Fibroblast of skin of scalp (primary cell): Measurements from ENCODE around the gene ANKRD12.
A peak's percentile ranks its signal among the peaks of the same experiment; 100 is the strongest.
"Not testable (repeated sequence)": the region's sequence is repeated elsewhere in the genome, so short reads cannot be mapped to it uniquely, and the experiment has no call there.

Source experiments
- DNase-seq: peaks from one replicate; pipeline ENCODE4 v3.0.0-alpha.2; 2013

ANKRD12 gene

GRCh38 chr18:9147440-9148202 lies 11.0 kb downstream of the ANKRD12 start:
- peak; percentile 77 for DNase-seq

- no peak for DNase-seq
Measured at GRCh38 chr18:9148203-9148552, 11.6 kb downstream of the ANKRD12 start.

- no peak for DNase-seq
Measured at GRCh38 chr18:9150121-9150520, 13.5 kb downstream of the ANKRD12 start.

GRCh38 chr18:9153256-9153655 lies 16.7 kb downstream of the ANKRD12 start:
- DNase-seq: no peak

- DNase-seq: no peak
Measured at GRCh38 chr18:9156604-9157249, 20.1 kb downstream of the ANKRD12 start.

- no peak for DNase-seq
Measured at GRCh38 chr18:9157806-9158205, 21.2 kb downstream of the ANKRD12 start.

- no peak for DNase-seq
Measured at GRCh38 chr18:9160014-9160413, 23.4 kb downstream of the ANKRD12 start.

GRCh38 chr18:9162663-9163062 lies 26.1 kb downstream of the ANKRD12 start:
- DNase-seq: not testable (repeated sequence)

- not testable (repeated sequence) for DNase-seq
Measured at GRCh38 chr18:9164149-9164548, 27.6 kb downstream of the ANKRD12 start.

- not testable (repeated sequence) for DNase-seq
Measured at GRCh38 chr18:9165883-9166282, 29.3 kb downstream of the ANKRD12 start.

GRCh38 chr18:9169515-9169914 lies 32.9 kb downstream of the ANKRD12 start:
- DNase-seq: not testable (repeated sequence)

GRCh38 chr18:9171919-9172318 lies 35.3 kb downstream of the ANKRD12 start:
- DNase-seq: not testable (repeated sequence)

GRCh38 chr18:9172506-9173127 lies 36.0 kb downstream of the ANKRD12 start:
- no peak for DNase-seq

GRCh38 chr18:9173770-9174233 lies 37.2 kb downstream of the ANKRD12 start:
- peak; percentile 5 for DNase-seq

GRCh38 chr18:9174302-9174701 lies 37.7 kb downstream of the ANKRD12 start:
- no peak for DNase-seq

- no peak for DNase-seq
Measured at GRCh38 chr18:9175115-9175514, 38.5 kb downstream of the ANKRD12 start.

- DNase-seq: no peak
Measured at GRCh38 chr18:9177031-9177430, 40.5 kb downstream of the ANKRD12 start.

GRCh38 chr18:9177466-9177865 lies 40.9 kb downstream of the ANKRD12 start:
- no peak for DNase-seq

- no peak for DNase-seq
Measured at GRCh38 chr18:9178557-9178956, 42.0 kb downstream of the ANKRD12 start.

GRCh38 chr18:9181275-9181674 lies 44.7 kb downstream of the ANKRD12 start:
- no peak for DNase-seq

- DNase-seq: no peak
Measured at GRCh38 chr18:9182852-9183399, 46.3 kb downstream of the ANKRD12 start.

GRCh38 chr18:9184998-9185613 lies 48.5 kb downstream of the ANKRD12 start:
- no peak for DNase-seq
